ENCODE data around the gene CALCOCO1. TPM values are rescaled to one million over a fixed set of nuclear protein-coding genes. Genes with fewer than 3 reads are reported as not detected.

Gene CALCOCO1
- total and polyA plus RNA-seq, 2 of the 13 experiments (the other 11 are each of a cell fraction or from before 2014, with no cell fraction given): 7.7 to 47.7 TPM

GRCh38 chr12:53677800-53678148, 49.5 kb downstream of the CALCOCO1 start (continued):
- TF ChIP-seq SCMH1 (CRISPR knock-in tag; IDR thresholded peaks at IDR 0.05; ENCODE audit: borderline replicate concordance) (no peak), KLF11 (CRISPR knock-in tag; IDR thresholded peaks at IDR 0.05) (no peak), ZFP62 (CRISPR knock-in tag; IDR thresholded peaks at IDR 0.05) (no peak), NKX3-1 (CRISPR knock-in tag; IDR thresholded peaks at IDR 0.05) (no peak)

- H3K4me3 ChIP-seq (replicated peaks in 1 of 3; ENCODE audit: insufficient read depth in 1 of 3, low read depth in 2 of 3, low read length in 3 of 3): no peak overlapping the region
These were observed 50.0 kb downstream of the CALCOCO1 start for GRCh38 chr12:53677016-53677799.

More at GRCh38 chr12:53677016-53677799, 50.0 kb downstream of the CALCOCO1 start:
- DNase-seq (ENCODE audit: low spot score) (no peak), ATAC-seq (no peak), FAIRE-seq (no peak)
- no TSS peak for BruUV-seq (replicated peaks)
- in situ Hi-C loops (cut with HindIII; ENCODE audit: extremely low pct_ligation_motif_present, low pct_unique_long_range_greater_than_20kb) (loop anchor here (5.0 kb wide), 2 partner anchors 50 to 135 kb away; partner anchors contain the start of gene ATF7), intact Hi-C loops (cut with micrococcal nuclease; ENCODE audit: unreplicated experiment) (loop anchor here (5.0 kb wide), 1 partner anchor 35 kb away; no protein-coding TSS in a partner anchor)
- Histone ChIP-seq H3K79me2 (ENCODE audit: insufficient read depth, low read length) (peaks cover 19% of the 10 kb centered on the region), H3K4me2 (ENCODE audit: low read depth, low read length) (no peak overlapping the region), H4K20me1 (ENCODE audit: insufficient read depth, low read length) (no peaks in the 10 kb centered on the region), H3K27me3 (ENCODE audit: control insufficient read depth in 1 of 2, insufficient read depth in 2 of 2, low read length in 2 of 2) (peaks cover 0 to 12% of the 10 kb centered on the region in 2 experiments; a peak in 1 of 5 replicates), H3K9ac (ENCODE audit: insufficient read depth, low read depth, low read length) (no peak overlapping the region), H3K9me3 (ENCODE audit: low read length) (no peaks in the 10 kb centered on the region), H3K36me3 (replicated peaks in 1 of 2; ENCODE audit: control insufficient read depth in 1 of 2, insufficient read depth in 2 of 2, low read length in 2 of 2) (peaks cover 0 to 7% of the 10 kb centered on the region in 2 experiments; a peak in 3 of 5 replicates), H2AFZ (ENCODE audit: low read length) (no peak overlapping the region), H3K27ac (ENCODE audit: extremely low read length, insufficient read depth, low read length) (no peak overlapping the region), H3K4me1 (ENCODE audit: insufficient read depth, low read length) (peaks cover 25% of the 10 kb centered on the region)
- WGBS (ENCODE audit: low lambda C conversion rate): 91% methylated on average over 51 of the region's 51 CpGs
- TF ChIP-seq ZNF484 (CRISPR knock-in tag; IDR thresholded peaks at IDR 0.05; ENCODE audit: borderline replicate concordance, low read depth): no peak
- TF ChIP-seq NFIC (IDR thresholded peaks at IDR 0.05; ENCODE audit: low read length): no peak
- TF ChIP-seq ZNF512 (CRISPR knock-in tag; IDR thresholded peaks at IDR 0.05): no peak
- no peak for TF ChIP-seq HOXA9 (CRISPR knock-in tag; IDR thresholded peaks at IDR 0.05; ENCODE audit: borderline replicate concordance)
- no peak for TF ChIP-seq KLF16 (CRISPR knock-in tag; IDR thresholded peaks at IDR 0.05)
- no peak for TF ChIP-seq NFIB (CRISPR knock-in tag; IDR thresholded peaks at IDR 0.05; ENCODE audit: borderline replicate concordance)
- TF ChIP-seq ZNF530 (CRISPR knock-in tag; IDR thresholded peaks at IDR 0.05; ENCODE audit: low read depth): no peak
- no peak for TF ChIP-seq NKX3-1 (CRISPR knock-in tag; IDR thresholded peaks at IDR 0.05)
- TF ChIP-seq ZFAT (CRISPR knock-in tag; conservative IDR thresholded peaks at IDR 0.05): no peak
- TF ChIP-seq MED1 (CRISPR knock-in tag; IDR thresholded peaks at IDR 0.05): no peak
- TF ChIP-seq ZBTB8A (CRISPR knock-in tag; IDR thresholded peaks at IDR 0.05; ENCODE audit: borderline replicate concordance, low read depth): no peak
- TF ChIP-seq ZNF30 (CRISPR knock-in tag; IDR thresholded peaks at IDR 0.05): no peak
- ChIA-PET CTCF (ENCODE audit: low intra/inter-chr PET ratio, low total read pairs) (interaction anchor here (1.6 to 3.0 kb wide), 2 partner anchors 18 to 133 kb away, joined by 5 to 76 read pairs; no protein-coding TSS in a partner anchor), POLR2A (interaction anchor here (1.2 to 4.0 kb wide), 6 partner anchors 18 to 176 kb away, joined by 3 to 65 read pairs (median 20); partner anchors contain the start of genes ATF7, CALCOCO1 and TARBP2)

Measured in HepG2 (cell line).